ENCODE data around the gene AP2A2.

The AP2A2 gene

GRCh38 chr11:886568-886967 lies 39.1 kb upstream of the AP2A2 start:
- no peak for TF ChIP-seq CTCF (IDR thresholded peaks at IDR 0.05; ENCODE audit: low read length, missing control alignments)
- DNase-seq (ENCODE audit: low read depth) = no peak
- H3K4me3 ChIP-seq (replicated peaks; ENCODE audit: low read depth, low read length) = no peak overlapping the region

GRCh38 chr11:887589-887988 lies 38.1 kb upstream of the AP2A2 start:
- H3K4me3 ChIP-seq (replicated peaks; ENCODE audit: low read depth, low read length) = no peak overlapping the region
- no peak for DNase-seq (ENCODE audit: low read depth)
- no peak for TF ChIP-seq CTCF (IDR thresholded peaks at IDR 0.05; ENCODE audit: low read length, missing control alignments)

- TF ChIP-seq CTCF (IDR thresholded peaks at IDR 0.05; ENCODE audit: low read length, missing control alignments) = no peak
- no peak for DNase-seq (ENCODE audit: low read depth)
- no peak overlapping the region for H3K4me3 ChIP-seq (replicated peaks; ENCODE audit: low read depth, low read length)
Measured at GRCh38 chr11:888310-889212, 37.1 kb upstream of the AP2A2 start.

- DNase-seq (ENCODE audit: low read depth) = no peak
- H3K4me3 ChIP-seq (replicated peaks; ENCODE audit: low read depth, low read length) = no peak overlapping the region
- TF ChIP-seq CTCF (IDR thresholded peaks at IDR 0.05; ENCODE audit: low read length, missing control alignments) = no peak
Measured at GRCh38 chr11:889257-889656, 36.4 kb upstream of the AP2A2 start.

GRCh38 chr11:889687-890475 lies 35.8 kb upstream of the AP2A2 start:
- TF ChIP-seq CTCF (IDR thresholded peaks at IDR 0.05; ENCODE audit: low read length, missing control alignments) = no peak
- H3K4me3 ChIP-seq (replicated peaks; ENCODE audit: low read depth, low read length) = no peak overlapping the region
- no peak for DNase-seq (ENCODE audit: low read depth)

GRCh38 chr11:890794-891540 lies 34.7 kb upstream of the AP2A2 start:
- DNase-seq (ENCODE audit: low read depth) = no peak
- no peak overlapping the region for H3K4me3 ChIP-seq (replicated peaks; ENCODE audit: low read depth, low read length)
- no peak for TF ChIP-seq CTCF (IDR thresholded peaks at IDR 0.05; ENCODE audit: low read length, missing control alignments)

Data from fibroblast of pulmonary artery (primary cell).